Measurements from ENCODE around the gene KDM2B.
"Not testable (repeated sequence)": the region's sequence is repeated elsewhere in the genome, so short reads cannot be mapped to it uniquely, and the experiment has no call there.

Gene KDM2B

GRCh38 chr12:121384891-121385290 lies 195.9 kb downstream of the KDM2B start:
- DNase-seq (ENCODE audit: low spot score): not testable (repeated sequence)

DNA sequence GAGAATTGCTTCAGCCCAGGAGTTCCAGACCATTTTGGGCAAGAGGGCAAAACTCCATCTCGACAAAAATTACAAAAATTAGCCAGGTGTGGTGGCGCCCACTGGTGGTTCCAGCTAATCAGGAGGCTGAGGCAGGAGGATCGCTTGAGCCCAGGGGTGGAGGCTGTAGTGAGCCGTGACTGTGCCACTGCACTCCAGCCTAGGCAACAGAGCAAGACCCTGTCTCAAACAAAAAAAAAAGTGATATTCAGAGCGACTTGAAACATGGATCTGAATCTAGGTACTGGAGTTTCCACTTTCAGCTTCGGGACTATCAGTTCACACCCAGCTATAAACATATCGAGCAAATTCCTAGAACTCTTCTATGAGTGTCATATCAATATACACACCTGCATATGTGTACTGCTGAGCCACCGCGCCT lies 197.2 kb downstream of the KDM2B start:
- no peak for DNase-seq (ENCODE audit: low spot score)

GRCh38 chr12:121379945-121380344 lies 200.9 kb downstream of the KDM2B start:
- DNase-seq (ENCODE audit: low spot score): no peak
